BJ (cell line): ENCODE data around the gene FBXL7. TPM values are rescaled to one million over a fixed set of nuclear protein-coding genes. Genes with fewer than 3 reads are reported as not detected.

Source experiments
- CTCF ChIA-PET: fragments of 350-600 bp; formaldehyde crosslinking; extraction: SDS; loops from one replicate; lab custom pipeline; 2021; ENCODE audit warnings: antibody characterized with exemption, inconsistent platforms; lab: Yijun Ruan, JAX
- POLR2A ChIA-PET: fragments of 300-600 bp; sonication (Branson Sonifier 250); formaldehyde crosslinking; extraction: SDS; loops from one replicate; lab custom pipeline; 2021; ENCODE audit warnings: antibody characterized with exemption; lab: Charles Lee
- DNase-seq: peaks from one replicate; pipeline ENCODE4 v3.0.0-alpha.2; 2011; ENCODE audit warnings: low read depth
- H3K27me3 ChIP-seq: 2 replicates; pipeline ENCODE4 v1.6.0; 2011; ENCODE audit warnings: low read length; ENCODE audit not compliant: control insufficient read depth, insufficient read depth
- H3K36me3 ChIP-seq: 2 replicates; pipeline ENCODE4 v1.5.1; 2011; ENCODE audit warnings: low read length; ENCODE audit not compliant: control insufficient read depth, insufficient read depth
- H3K4me3 ChIP-seq: 2 replicates; pipeline ENCODE4 v1.5.1; 2011; ENCODE audit warnings: low read depth, mild to moderate bottlenecking, control low read depth, low read length
- polyA plus RNA-seq: library from polyadenylated mRNA; depleted of rRNA; stranded (reverse); fragments of >200 nt; gene quantifications from 2 replicates; pipeline ENCODE4 v1.2.3, GENCODE V29; 2011
- TF ChIP-seq, protein P1 (sequence below): IDR thresholded peaks from 2 replicates; pipeline ENCODE4 v1.5.1; 2011; ENCODE audit warnings: low read depth, mild to moderate bottlenecking, control low read depth, inconsistent platforms, low read length, moderate library complexity; ENCODE audit not compliant: insufficient read depth

The FBXL7 gene
- polyA plus RNA-seq, 1 experiment = 23.2 TPM

DNA sequence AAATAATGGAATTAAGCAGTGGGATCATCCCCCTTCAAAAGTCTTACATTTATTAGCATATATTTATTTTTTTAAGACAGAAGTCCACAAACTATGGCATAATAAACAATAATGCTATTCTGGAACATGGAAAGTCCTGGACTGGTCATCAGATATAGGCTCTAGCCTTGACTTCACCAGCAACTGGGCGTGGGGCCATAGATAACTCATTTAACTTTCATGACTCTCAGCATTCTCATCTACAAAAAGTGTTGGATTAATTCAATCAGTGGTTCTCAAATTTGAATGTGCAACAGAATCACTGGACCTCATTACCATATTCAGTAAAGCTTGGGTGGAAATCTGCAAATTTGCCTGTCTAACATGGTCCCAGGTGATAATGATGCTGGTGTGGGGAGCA lies 253.8 kb downstream of the FBXL7 start:
- TF ChIP-seq, protein P1, sequence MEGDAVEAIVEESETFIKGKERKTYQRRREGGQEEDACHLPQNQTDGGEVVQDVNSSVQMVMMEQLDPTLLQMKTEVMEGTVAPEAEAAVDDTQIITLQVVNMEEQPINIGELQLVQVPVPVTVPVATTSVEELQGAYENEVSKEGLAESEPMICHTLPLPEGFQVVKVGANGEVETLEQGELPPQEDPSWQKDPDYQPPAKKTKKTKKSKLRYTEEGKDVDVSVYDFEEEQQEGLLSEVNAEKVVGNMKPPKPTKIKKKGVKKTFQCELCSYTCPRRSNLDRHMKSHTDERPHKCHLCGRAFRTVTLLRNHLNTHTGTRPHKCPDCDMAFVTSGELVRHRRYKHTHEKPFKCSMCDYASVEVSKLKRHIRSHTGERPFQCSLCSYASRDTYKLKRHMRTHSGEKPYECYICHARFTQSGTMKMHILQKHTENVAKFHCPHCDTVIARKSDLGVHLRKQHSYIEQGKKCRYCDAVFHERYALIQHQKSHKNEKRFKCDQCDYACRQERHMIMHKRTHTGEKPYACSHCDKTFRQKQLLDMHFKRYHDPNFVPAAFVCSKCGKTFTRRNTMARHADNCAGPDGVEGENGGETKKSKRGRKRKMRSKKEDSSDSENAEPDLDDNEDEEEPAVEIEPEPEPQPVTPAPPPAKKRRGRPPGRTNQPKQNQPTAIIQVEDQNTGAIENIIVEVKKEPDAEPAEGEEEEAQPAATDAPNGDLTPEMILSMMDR = no peak
- no peaks in the 10 kb centered on the region for H3K27me3 ChIP-seq
- CTCF ChIA-PET = interaction anchor here (0.8 kb wide), 1 partner anchor 40 kb away, joined by 3 read pairs; no protein-coding TSS in a partner anchor
- H3K36me3 ChIP-seq = no peaks in the 10 kb centered on the region
- POLR2A ChIA-PET = no interaction called here
- DNase-seq = no peak
- H3K4me3 ChIP-seq = no peak overlapping the region

DNA sequence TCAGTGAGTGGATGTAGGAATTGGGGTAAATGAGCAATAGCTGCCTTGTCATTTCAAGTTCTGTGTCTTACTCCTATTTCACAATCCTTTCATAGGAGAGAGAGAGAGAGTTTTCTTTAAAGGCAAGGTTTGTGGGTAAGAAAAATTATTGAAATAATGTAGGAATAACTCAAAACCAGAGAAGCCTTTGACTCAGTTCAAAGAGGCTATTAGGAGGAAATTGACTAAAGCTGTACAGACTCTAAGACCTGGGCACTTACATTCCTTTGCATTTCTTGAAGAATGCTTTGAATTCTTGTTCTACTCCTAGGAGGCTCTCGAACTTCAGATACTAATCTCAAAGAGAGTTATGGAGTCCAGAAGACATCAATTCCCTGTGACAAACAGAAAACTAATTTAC lies 257.1 kb downstream of the FBXL7 start:
- POLR2A ChIA-PET = interaction anchor here (0.6 kb wide), 2 partner anchors 62 to 777 kb away, joined by 3 to 6 read pairs; no protein-coding TSS in a partner anchor

DNA sequence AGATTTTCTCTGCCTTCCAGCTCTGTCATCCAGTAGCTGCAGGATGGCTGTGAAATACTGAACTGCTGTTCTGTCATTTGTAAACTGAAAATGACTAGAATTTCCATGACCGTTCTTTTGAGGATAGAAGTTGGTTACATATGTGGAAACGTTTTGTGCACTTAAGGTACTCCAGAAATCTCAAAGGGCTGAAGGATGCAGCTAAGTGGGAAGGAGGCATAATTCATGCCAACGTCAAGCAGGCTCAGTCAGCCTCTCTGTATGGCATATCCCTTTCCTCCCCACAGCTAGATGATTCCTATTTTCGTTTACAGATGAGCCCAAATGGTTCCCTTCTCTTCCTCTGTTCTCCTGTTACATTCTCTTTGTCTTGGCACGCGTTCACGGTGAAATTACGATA lies 257.6 kb downstream of the FBXL7 start:
- CTCF ChIA-PET = interaction anchor here (1.0 to 1.1 kb wide), 2 partner anchors 9 to 67 kb away, joined by 4 to 7 read pairs; no protein-coding TSS in a partner anchor
- DNase-seq = no peak

More for the DNA sequence above, 257.1 kb downstream of the FBXL7 start:
- H3K4me3 ChIP-seq = no peak overlapping the region
- peak; percentile 65 for DNase-seq
- H3K36me3 ChIP-seq = no peaks in the 10 kb centered on the region
- H3K27me3 ChIP-seq = no peaks in the 10 kb centered on the region
- TF ChIP-seq, protein P1 = no peak
- CTCF ChIA-PET = interaction anchor here (1.0 to 1.1 kb wide), 2 partner anchors 9 to 67 kb away, joined by 4 to 7 read pairs; no protein-coding TSS in a partner anchor

GRCh38 chr5:15762668-15763067 lies 262.7 kb downstream of the FBXL7 start:
- no peak overlapping the region for H3K4me3 ChIP-seq
- POLR2A ChIA-PET = no interaction called here
- CTCF ChIA-PET = interaction anchor here (0.9 kb wide), 1 partner anchor 27 kb away, joined by 3 read pairs; no protein-coding TSS in a partner anchor
- TF ChIP-seq, protein P1 = no peak
- no peaks in the 10 kb centered on the region for H3K36me3 ChIP-seq
- no peak for DNase-seq
- no peaks in the 10 kb centered on the region for H3K27me3 ChIP-seq

More for the DNA sequence above, 257.6 kb downstream of the FBXL7 start:
- no peaks in the 10 kb centered on the region for H3K27me3 ChIP-seq
- POLR2A ChIA-PET = interaction anchor here (0.6 kb wide), 2 partner anchors 63 to 776 kb away, joined by 3 to 6 read pairs; no protein-coding TSS in a partner anchor
- TF ChIP-seq, protein P1 = no peak
- H3K36me3 ChIP-seq = no peaks in the 10 kb centered on the region
- H3K4me3 ChIP-seq = no peak overlapping the region

DNA sequence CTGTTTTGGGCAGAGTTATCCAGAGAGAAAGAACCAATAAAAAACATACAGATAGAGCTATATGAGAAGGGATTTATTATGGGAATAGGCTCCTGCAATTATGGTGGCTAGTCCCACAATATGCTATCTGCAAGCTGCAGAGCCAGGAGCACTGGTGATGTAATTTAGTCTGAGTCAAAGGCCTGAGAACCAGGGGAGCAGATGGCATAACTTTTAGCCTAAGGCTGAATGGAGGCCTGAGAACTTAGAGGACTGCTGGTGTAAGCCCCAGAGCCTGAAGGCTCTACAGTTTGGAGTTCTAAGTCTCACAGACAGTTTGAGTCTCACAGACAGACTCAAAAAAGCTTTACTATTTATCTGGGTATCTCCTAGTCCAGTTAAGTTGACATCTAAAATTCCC lies 263.8 kb downstream of the FBXL7 start:
- TF ChIP-seq, protein P1 = no peak
- Histone ChIP-seq H3K27me3 (no peaks in the 10 kb centered on the region), H3K4me3 (no peak overlapping the region), H3K36me3 (no peaks in the 10 kb centered on the region)
- CTCF ChIA-PET = no interaction called here
- peak; percentile 16 for DNase-seq
- POLR2A ChIA-PET = interaction anchor here (0.6 kb wide), 1 partner anchor 87 kb away, joined by 4 read pairs; no protein-coding TSS in a partner anchor
